HepG2 (cell line): ENCODE measurements around the gene FGF19. TPM values are rescaled to one million over a fixed set of nuclear protein-coding genes. Genes with fewer than 3 reads are reported as not detected.
A peak's percentile ranks its signal among the peaks of the same experiment; 100 is the strongest.

Experiments
- ATAC-seq: fragments of 200-7000 bp; cut with Tn5 transposase; 3 replicates; pipeline ENCODE4 v1.9.1; 2020; ENCODE audit warnings: mild to moderate bottlenecking, moderate library complexity
- BruUV-seq: library from RNA; stranded (reverse); fragments of 400-500 nt; replicated peaks from 2 replicates; lab custom pipeline; 2021; lab: Mats Ljungman, UMichigan
- CTCF ChIA-PET: fragments of 300-600 bp; formaldehyde crosslinking; extraction: SDS; loops from one replicate; lab custom pipeline; 2021; ENCODE audit warnings: low total read pairs, inconsistent platforms, low intra/inter-chr PET ratio; lab: Yijun Ruan, JAX
- POLR2A ChIA-PET: fragments of 350-600 bp; sonication (Branson Sonifier 250); formaldehyde crosslinking; loops from one replicate; lab custom pipeline; 2020; ENCODE audit warnings: antibody characterized with exemption, inconsistent platforms; lab: Yijun Ruan, JAX
- DNase-seq: peaks from one replicate; pipeline ENCODE4 v3.0.0-alpha.2; 2015; ENCODE audit warnings: low spot score
- FAIRE-seq: peaks from 3 replicates; lab custom pipeline; 2011; peaks lifted over from hg19 to GRCh38; lab: Jason Lieb, UNC
- H2AFZ ChIP-seq: one replicate; pipeline ENCODE4 v1.6.1; 2011; ENCODE audit warnings: low read length, inconsistent platforms
- H3K27ac ChIP-seq: fragments of 300-600 bp; 3 replicates; pipeline ENCODE4 v1.8.0; 2011; ENCODE audit warnings: mixed run types, mild to moderate bottlenecking, mixed read lengths, low read length, inconsistent platforms; ENCODE audit not compliant: insufficient read depth; ENCODE audit errors: extremely low read length
- H3K27me3 ChIP-seq, 2 experiments: fragments of 200-600 bp in 1 of 2; 2 replicates in 1 of 2; 3 replicates in 1 of 2; pipeline versions ENCODE4 v1.6.0 to v1.8.0; 2011; ENCODE audit warnings: low read length in 2 of 2, mild to moderate bottlenecking in 2 of 2, moderate library complexity in 2 of 2, inconsistent platforms in 1 of 2; ENCODE audit not compliant: insufficient read depth in 2 of 2, control insufficient read depth in 1 of 2
- H3K36me3 ChIP-seq, 2 experiments: fragments of 200-600 bp in 1 of 2; replicated peaks in 1 of 2; 2 replicates in 1 of 2; 3 replicates in 1 of 2; pipeline versions ENCODE4 v1.5.1 to v1.8.0; 2011; ENCODE audit warnings: low read length in 2 of 2, inconsistent platforms in 1 of 2; ENCODE audit not compliant: insufficient read depth in 2 of 2, control insufficient read depth in 1 of 2
- H3K4me1 ChIP-seq: 2 replicates; pipeline ENCODE4 v1.5.1; 2012; ENCODE audit warnings: low read length, inconsistent platforms; ENCODE audit not compliant: insufficient read depth
- H3K4me2 ChIP-seq: 2 replicates; pipeline ENCODE4 v1.6.0; 2011; ENCODE audit warnings: low read depth, low read length, inconsistent platforms
- H3K4me3 ChIP-seq, 3 experiments: fragments of 200-600 bp in 1 of 3; sonication (generic), shearing (Covaris generic) in 1 of 3; replicated peaks in 1 of 3; 2 replicates each; pipeline ENCODE4 v1.5.1; 2011 to 2016; ENCODE audit warnings: low read length in 3 of 3, inconsistent platforms in 2 of 3, low read depth in 2 of 3, mild to moderate bottlenecking in 2 of 3, control low read depth in 1 of 3, mixed read lengths in 1 of 3; ENCODE audit not compliant: insufficient read depth in 1 of 3
- H3K79me2 ChIP-seq: one replicate; pipeline ENCODE4 v1.6.1; 2011; ENCODE audit warnings: low read length, inconsistent platforms; ENCODE audit not compliant: insufficient read depth
- H3K9ac ChIP-seq: 2 replicates; pipeline ENCODE4 v1.6.0; 2011; ENCODE audit warnings: mild to moderate bottlenecking, low read depth, low read length, inconsistent platforms; ENCODE audit not compliant: insufficient read depth
- H3K9me3 ChIP-seq: 2 replicates; pipeline ENCODE4 v1.5.1; 2012; ENCODE audit warnings: mild to moderate bottlenecking, low read length
- H4K20me1 ChIP-seq: 2 replicates; pipeline ENCODE4 v1.6.0; 2011; ENCODE audit warnings: inconsistent platforms, mild to moderate bottlenecking, low read length, moderate library complexity; ENCODE audit not compliant: insufficient read depth
- BRD4 ChIP-seq: sonication (generic); formaldehyde crosslinking; IDR thresholded peaks from 2 replicates; pipeline ENCODE4 v1.4.0; 2020; ENCODE audit warnings: missing genetic modification reagents
- JUNB ChIP-seq: sonication (generic); formaldehyde crosslinking; IDR thresholded peaks from 2 replicates; pipeline ENCODE4 v1.8.0; 2022; ENCODE audit warnings: missing genetic modification reagents, mild to moderate bottlenecking, borderline replicate concordance
- MTA3 ChIP-seq: sonication (generic); formaldehyde crosslinking; IDR thresholded peaks from 2 replicates; pipeline ENCODE4 v1.4.0; 2020; ENCODE audit warnings: missing genetic modification reagents
- ZNF441 ChIP-seq: sonication (generic); formaldehyde crosslinking; IDR thresholded peaks from 2 replicates; pipeline ENCODE4 v1.7.0; 2021; ENCODE audit warnings: missing genetic modification reagents, borderline replicate concordance
- WGBS: methylation state at CpG from one replicate; pipeline ENCODE4 v1.1.6; 2017; ENCODE audit warnings: low lambda C conversion rate; 5-methylcytosine and 5-hydroxymethylcytosine counted together
- in situ Hi-C: cut with HindIII; loops from 2 replicates; pipeline ENCODE4 v1.10.0; 2017; ENCODE audit warnings: low pct_unique_long_range_greater_than_20kb; ENCODE audit not compliant: extremely low pct_ligation_motif_present
- intact Hi-C: fragments of 100-400 bp; cut with micrococcal nuclease; formaldehyde crosslinking; loops from one replicate; pipeline ENCODE4 v1.10.0; 2022; ENCODE audit not compliant: unreplicated experiment
- polyA plus RNA-seq, 8 experiments: library from polyadenylated mRNA; depleted of rRNA in 3 of 8; stranded (reverse) in 7 of 8; unstranded in 1 of 8; fragments of >200 nt; fragmentation: Illumina TruSeq in 4 of 8; extraction: Trizol in 4 of 8; gene quantifications; 2 replicates each; pipeline versions ENCODE4 v1.2.1 to v1.2.3, GENCODE V29; 2011 to 2016; ENCODE audit warnings: low read depth in 4 of 8, missing spikeins in 1 of 8, mixed read lengths in 1 of 8; ENCODE audit not compliant: insufficient read depth in 1 of 8
- total RNA-seq, 5 experiments: library from RNA; depleted of rRNA; stranded (reverse); fragments of >200 nt; fragmentation: Illumina TruSeq; extraction: Trizol; gene quantifications; 2 replicates each; pipeline ENCODE4 v1.2.3, GENCODE V29; 2016; ENCODE audit warnings: low read depth in 1 of 5

The FGF19 gene
- total and polyA plus RNA-seq, 2 of the 13 experiments (the other 11 are each of a cell fraction or from before 2014, with no cell fraction given) = 0.07 TPM; not detected in 1

- no peak for TF ChIP-seq ZNF441 (CRISPR knock-in tag)
- no peak for TF ChIP-seq MTA3 (CRISPR knock-in tag)
- TF ChIP-seq, all 625 proteins: peak for 11
Observed at GRCh38 chr11:69657456-69657910, 46.3 kb downstream of the FGF19 start (continued).

- in situ Hi-C loops = loop anchor here (5.0 kb wide), 1 partner anchor 534 kb away; no protein-coding TSS in a partner anchor
- Histone ChIP-seq H3K27ac (peak overlapping the region; percentile 96), H3K4me2 (no peak overlapping the region), H4K20me1 (peaks cover under 1% of the 10 kb centered on the region; the same call in 1 of the 2 replicates), H3K4me3 (no peak overlapping the region), H3K9ac (peak overlapping the region; percentile 67), H3K27me3 (no peaks in the 10 kb centered on the region), H2AFZ (no peak overlapping the region), H3K4me1 (peaks cover 85% of the 10 kb centered on the region), H3K9me3 (no peaks in the 10 kb centered on the region), H3K36me3 (peaks cover 0 to 19% of the 10 kb centered on the region in 2 experiments), H3K79me2 (no peaks in the 10 kb centered on the region)
- TF ChIP-seq BRD4 (0 out of 2 replicates have a peak, but pooled peaks have one; percentile 15), JUNB (no peak)
- no TSS peak for BruUV-seq
- ATAC-seq (no peak), DNase-seq (no peak), FAIRE-seq (no peak)
- ChIA-PET POLR2A (interaction anchor here (1.2 to 6.1 kb wide), 5 partner anchors 11 to 359 kb away, joined by 7 to 128 read pairs (median 40); partner anchors contain the start of genes CCND1 and LTO1), CTCF (no interaction called here)
- 92% methylated on average over 16 of the region's 20 CpGs for WGBS
- intact Hi-C loops = no loop called here
Observed at GRCh38 chr11:69656536-69657455, 47.0 kb downstream of the FGF19 start.
